HG02759 (cell line): Measurements from ENCODE around the gene SLC28A2.
"Not testable (repeated sequence)": the region's sequence is repeated elsewhere in the genome, so short reads cannot be mapped to it uniquely, and the experiment has no call there.

ENCODE experiments used
- ATAC-seq: cut with Tn5 transposase; IDR thresholded peaks from one replicate; pipeline ENCODE4 v1.9.1; 2021; ENCODE audit warnings: mild to moderate bottlenecking, moderate library complexity; ENCODE audit not compliant: unreplicated experiment

Gene SLC28A2

DNA sequence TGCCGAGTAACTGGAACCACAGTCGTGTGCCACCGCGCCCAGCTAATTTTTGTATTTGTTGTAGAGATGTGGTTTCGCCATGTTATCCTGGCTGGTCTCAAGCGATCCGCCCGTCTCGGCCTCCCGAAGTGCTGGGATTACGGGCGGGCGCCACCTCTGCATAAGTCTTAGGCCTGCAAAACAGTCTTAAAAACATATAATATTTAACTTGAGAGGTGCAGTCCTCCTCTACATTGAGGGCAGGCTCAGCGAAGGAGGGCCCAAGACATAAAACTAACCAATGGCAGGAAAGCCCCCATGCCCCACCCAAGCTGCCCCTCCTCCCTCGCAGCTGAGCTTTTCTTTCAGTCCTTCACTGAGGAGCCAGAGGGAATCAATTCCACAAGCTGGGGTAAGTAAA lies at the start of gene SLC28A2:
Gene SLC28A2, plus strand, starts transcription at position 347 of the 400 bp plus-strand sequence. CDS start 982 bp downstream, outside the sequence.
- no peak for ATAC-seq

- no peak for ATAC-seq
Measured at GRCh38 chr15:45203182-45203581, 48.9 kb upstream of the SLC28A2 start.

DNA sequence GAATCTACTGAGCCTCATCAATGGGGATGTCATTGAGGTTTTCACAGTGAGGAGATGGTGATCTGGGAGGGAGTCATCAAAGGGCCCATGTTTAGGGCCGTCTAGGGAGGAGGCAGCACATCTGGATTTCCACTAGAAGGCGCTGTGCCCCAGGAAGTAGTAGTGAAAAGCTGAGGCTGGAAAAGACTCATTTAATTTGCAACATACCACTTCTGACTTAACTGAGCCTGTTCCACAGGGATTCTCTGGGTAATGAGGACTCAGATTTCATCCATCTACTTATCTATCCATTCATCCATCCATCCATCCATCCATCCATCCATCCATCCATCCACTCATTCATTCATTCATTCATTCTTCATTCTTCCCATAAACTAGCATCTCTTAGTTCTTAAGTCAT lies 46.8 kb upstream of the SLC28A2 start:
- peak; percentile 26 for ATAC-seq

DNA sequence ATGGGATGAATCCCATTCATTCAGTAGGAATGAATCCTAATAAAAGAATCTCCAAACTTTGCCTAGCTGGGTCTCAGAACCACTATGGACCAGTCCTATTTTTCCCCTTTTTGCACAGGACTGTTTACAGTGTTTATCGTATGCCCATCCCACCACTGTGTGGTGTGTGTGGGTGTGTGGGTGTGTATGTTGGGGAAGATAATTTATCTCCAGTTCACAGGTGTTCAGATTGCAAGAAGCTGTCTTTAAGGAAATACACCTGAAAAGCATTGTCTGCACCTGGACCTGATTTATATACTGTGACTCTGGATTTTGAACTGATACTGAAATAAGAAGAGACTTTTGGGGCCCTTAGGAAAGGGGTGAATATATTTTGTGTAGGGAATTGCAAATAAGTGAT lies 39.5 kb upstream of the SLC28A2 start:
- ATAC-seq = no peak

DNA sequence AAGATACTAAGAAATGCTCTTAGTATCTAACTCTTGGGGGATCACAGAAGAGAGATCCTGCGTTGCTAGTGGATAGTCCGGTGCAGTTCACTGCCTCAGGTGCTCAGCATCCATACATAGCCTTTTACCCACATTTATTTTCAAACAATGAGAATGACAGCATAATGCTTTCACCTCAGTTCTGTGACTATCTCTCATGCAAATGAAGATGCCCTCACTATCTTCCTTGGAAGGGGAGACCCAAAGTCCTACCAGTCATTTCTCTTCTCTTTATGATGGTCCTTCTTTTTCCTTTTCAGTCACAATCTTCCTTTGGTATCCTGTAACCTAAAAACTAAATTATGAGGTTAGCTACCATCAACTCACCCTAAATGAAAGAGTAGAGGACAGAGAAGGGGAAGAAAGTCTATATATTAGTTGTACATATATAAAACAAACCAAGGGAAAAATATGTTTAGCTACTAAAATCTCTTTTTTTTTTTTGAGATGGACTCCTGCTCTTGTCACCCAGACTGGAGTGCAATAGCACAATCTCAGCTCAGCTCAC lies 30.9 kb upstream of the SLC28A2 start:
- ATAC-seq = no peak

- ATAC-seq = no peak
Measured at GRCh38 chr15:45221967-45222366, 30.1 kb upstream of the SLC28A2 start.

GRCh38 chr15:45224621-45225217 lies 27.3 kb upstream of the SLC28A2 start:
- no peak for ATAC-seq

DNA sequence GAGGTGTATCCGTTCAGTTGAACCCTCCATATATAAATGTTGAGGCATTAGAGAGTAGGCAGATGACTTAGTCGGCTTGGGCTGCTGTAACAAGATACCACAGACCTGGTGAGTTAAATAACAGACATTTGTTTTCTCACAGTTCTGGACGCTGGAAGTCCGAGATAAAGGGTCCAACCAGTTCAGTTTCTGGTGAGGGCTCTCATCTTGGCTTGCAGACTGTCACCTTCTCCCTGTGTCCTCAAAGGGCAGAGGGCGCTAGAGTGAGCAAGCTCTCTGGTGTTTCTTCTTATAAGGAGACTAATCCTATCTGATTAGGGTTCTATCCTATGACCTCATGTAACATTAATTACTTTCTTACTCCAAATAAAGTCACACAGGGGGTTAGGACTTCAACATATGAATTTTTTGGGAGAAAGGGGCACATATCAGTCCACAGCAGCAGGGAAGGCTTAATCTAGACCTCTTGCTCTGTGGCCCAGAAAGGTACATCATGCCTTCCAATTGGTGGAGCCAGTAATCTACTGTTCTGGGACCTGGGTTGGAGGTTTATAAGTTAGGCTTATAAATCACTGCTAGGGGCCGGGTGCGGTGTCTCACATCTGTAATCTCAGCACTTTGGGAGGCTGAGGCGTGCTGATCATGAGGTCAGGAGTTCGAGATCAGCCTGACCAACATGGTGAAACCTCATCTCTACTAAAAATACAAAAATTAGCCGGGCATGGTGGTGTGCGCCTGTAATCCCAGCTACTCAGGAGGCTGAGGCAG lies 26.3 kb upstream of the SLC28A2 start:
- no peak for ATAC-seq

GRCh38 chr15:45228931-45229330 lies 23.1 kb upstream of the SLC28A2 start:
- no peak for ATAC-seq

- ATAC-seq = no peak
Measured at GRCh38 chr15:45230245-45230965, 21.6 kb upstream of the SLC28A2 start.

GRCh38 chr15:45231132-45231531 lies 20.9 kb upstream of the SLC28A2 start:
- no peak for ATAC-seq

- no peak for ATAC-seq
Measured at GRCh38 chr15:45231864-45232562, 20.0 kb upstream of the SLC28A2 start.

DNA sequence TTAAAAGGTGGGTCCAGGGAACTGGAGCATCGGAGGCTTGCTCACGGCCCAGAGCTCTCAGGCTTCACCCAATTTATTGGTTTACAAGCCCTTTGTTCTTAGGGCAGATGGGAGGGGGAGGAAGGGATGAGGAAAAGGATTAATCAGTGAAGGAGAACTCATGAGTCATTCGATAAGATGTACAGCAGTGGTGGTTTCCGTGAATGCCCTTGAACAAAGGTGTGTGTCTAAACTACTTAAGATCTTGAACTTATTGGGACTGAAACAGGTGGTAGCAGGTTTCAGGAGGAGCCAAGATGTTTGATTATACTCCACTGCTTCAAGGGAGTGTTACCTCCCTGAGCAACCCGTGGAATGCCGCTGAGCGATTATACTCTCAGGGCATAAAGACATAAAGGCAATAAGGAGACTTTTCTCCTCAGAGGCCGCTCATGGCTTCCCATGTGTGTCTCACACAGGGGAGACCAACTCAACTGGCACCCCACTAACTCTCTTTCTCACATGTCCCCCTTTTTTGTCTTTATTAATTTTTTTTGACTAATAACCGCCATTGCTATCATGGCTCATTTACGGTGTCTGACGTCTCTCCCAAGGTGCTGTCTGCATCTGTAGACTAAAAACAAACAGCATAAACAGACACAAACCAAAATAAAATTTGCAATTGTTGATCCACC lies 17.3 kb upstream of the SLC28A2 start:
- ATAC-seq = no peak

DNA sequence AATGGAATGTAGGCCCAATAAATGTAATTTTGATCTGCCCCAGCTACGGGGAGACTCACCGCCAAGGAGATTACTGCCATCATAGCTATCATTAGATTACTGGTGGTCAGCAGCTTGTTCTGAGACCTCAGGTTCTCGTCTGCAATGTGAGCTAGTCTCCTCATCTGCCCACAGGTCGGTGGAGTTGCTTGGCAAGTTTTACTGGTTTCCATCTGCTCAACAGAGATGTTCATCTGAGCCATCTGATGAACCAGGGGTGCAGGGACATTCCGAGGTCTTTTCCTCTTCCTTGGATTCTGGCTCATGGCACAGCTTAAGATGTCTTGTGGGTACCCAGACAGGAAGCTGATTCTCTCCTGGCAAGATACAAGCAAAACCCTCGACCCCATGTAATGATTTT lies 15.2 kb upstream of the SLC28A2 start:
- not testable (repeated sequence) for ATAC-seq

DNA sequence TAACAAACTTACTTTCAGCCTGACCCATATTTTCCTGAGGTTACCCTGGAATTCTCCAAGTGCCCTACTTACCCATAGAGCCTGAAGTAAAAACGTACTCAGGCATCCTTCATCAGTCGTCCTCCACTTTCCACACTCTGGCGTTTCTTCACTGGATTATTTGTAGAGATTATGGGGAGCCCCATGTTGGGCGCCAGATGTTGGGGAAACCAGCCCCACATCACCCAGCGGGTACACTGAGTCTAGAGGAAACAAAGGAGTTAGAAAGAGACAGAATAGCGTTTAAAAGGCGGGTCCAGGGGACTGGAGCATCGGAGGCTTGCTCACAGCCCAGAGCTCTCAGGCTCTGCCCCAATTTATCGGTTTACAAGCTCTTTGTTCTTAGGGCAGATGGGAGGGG lies 9.7 kb upstream of the SLC28A2 start:
- ATAC-seq = no peak

DNA sequence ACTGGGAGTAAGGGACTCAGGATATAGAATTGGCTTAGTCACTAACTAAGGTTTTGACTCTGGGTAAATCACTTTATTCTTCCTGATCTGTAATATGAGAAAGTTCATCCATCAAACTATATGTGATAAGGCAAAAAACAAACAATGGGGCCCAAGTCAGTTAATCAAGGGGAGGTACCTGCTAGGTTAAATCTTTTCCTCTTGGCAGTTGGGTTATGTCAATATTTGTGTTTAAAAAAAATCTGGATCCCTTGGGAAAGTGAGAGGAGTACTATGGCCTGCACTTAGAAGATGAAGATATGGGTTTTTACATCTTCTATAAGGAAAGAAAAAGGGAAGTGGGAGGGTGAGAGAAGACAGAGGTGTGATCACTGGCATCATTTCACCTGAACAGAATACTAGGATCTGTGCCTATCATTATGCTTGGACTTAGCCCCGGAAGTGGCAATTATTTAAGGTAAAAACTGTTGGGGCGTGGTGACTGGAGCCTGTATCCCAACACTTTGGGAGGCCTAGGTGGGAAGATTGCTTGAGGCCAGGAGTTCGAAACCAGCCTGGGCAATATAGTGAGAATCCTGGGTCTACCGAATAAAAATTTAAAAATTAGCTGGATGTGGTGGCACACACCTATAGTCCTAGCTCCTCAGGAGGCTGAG lies 2.8 kb upstream of the SLC28A2 start:
- ATAC-seq = no peak

DNA sequence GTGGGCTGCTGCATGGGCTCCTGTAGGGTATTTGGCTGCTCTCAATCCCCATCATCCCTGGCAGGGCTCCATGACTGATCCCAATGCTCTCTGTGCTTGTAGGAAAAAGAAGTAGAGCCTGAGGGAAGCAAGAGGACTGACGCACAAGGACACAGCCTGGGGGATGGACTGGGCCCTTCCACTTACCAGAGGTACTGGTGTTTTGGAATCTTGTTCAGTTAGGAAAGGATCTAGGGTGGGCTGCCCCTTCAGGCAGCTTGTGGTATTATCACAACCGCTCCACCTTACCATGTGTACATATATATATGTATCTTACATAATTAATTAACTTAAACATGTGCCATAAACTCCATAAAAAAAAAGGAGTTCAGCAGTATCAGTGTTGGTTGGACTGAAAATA lies 1.3 kb downstream of the SLC28A2 start:
- ATAC-seq = no peak

DNA sequence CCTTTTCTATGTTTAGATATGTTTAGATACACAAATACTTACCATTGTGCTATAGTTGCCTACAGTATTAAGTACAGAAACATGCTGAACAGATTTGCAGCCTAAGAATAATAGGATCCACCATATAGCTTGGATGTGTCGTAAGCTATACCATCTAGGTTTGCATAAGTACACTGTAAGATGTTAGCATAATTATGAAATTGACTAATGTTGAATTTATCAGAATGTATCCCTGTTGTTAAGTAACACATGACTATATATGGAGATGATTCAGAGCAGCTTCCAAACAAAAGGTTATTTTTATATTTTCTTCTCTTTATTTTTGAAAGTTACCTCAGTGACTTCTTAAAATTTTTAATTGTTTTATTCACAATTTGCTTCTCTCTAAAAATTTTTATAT lies 2.4 kb downstream of the SLC28A2 start:
- no peak for ATAC-seq

DNA sequence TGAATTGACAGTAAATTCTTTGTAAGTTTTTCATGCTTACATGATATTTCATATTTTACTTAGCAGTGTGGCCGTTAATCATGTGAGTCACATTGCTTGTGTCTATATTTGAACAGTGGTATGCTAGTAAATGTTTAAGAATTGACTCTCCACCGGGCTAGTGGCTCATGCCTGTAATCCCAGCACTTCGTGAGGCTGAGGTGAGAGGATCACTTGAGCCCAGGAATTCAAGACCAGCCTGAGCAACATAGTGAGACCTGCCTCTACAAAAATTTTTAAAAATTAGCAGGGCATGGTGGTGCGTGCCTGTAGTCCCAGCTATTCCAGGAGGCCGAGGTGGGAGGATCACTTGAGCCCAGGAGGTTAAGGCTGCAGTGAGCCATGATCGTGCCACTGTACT lies 2.8 kb downstream of the SLC28A2 start:
- not testable (repeated sequence) for ATAC-seq

- no peak for ATAC-seq
Measured at GRCh38 chr15:45259796-45260195, 7.8 kb downstream of the SLC28A2 start.
